ENCODE data around the gene ZDHHC11.
"Not testable (repeated sequence)": the region's sequence is repeated elsewhere in the genome, so short reads cannot be mapped to it uniquely, and the experiment has no call there.

Gene ZDHHC11

GRCh38 chr5:761854-762710, 88.7 kb downstream of the ZDHHC11 start:
- DNase-seq (ENCODE audit: low read depth in 2 of 2) = no peak

GRCh38 chr5:761059-761771, 89.6 kb downstream of the ZDHHC11 start:
- no peak for DNase-seq (ENCODE audit: low read depth in 2 of 2)

GRCh38 chr5:760363-761058, 90.3 kb downstream of the ZDHHC11 start:
- DNase-seq (ENCODE audit: low read depth in 2 of 2) = no peak

- no peak for DNase-seq (ENCODE audit: low read depth in 2 of 2)
Observed at GRCh38 chr5:759781-760362, 90.9 kb downstream of the ZDHHC11 start.

- DNase-seq (ENCODE audit: low read depth in 2 of 2) = no peak
Observed at GRCh38 chr5:759111-759751, 91.6 kb downstream of the ZDHHC11 start.

- no peak for DNase-seq (ENCODE audit: low read depth in 2 of 2)
Observed at GRCh38 chr5:758698-759053, 92.1 kb downstream of the ZDHHC11 start.

- DNase-seq (ENCODE audit: low read depth in 2 of 2) = no peak
Observed at GRCh38 chr5:757931-758697, 92.7 kb downstream of the ZDHHC11 start.

- DNase-seq (ENCODE audit: low read depth in 2 of 2) = no peak
Observed at GRCh38 chr5:757346-757930, 93.3 kb downstream of the ZDHHC11 start.

GRCh38 chr5:756865-757345, 93.9 kb downstream of the ZDHHC11 start:
- no peak for DNase-seq (ENCODE audit: low read depth in 2 of 2)

GRCh38 chr5:756171-756570, 94.6 kb downstream of the ZDHHC11 start:
- no peak for DNase-seq (ENCODE audit: low read depth in 2 of 2)

- DNase-seq (ENCODE audit: low read depth in 2 of 2) = not testable (repeated sequence)
Observed at GRCh38 chr5:754143-754632, 96.6 kb downstream of the ZDHHC11 start.

- not testable (repeated sequence) for DNase-seq (ENCODE audit: low read depth in 2 of 2)
Observed at GRCh38 chr5:753567-754142, 97.1 kb downstream of the ZDHHC11 start.

- not testable (repeated sequence) for DNase-seq (ENCODE audit: low read depth in 2 of 2)
Observed at GRCh38 chr5:752532-753115, 98.2 kb downstream of the ZDHHC11 start.

- not testable (repeated sequence) for DNase-seq (ENCODE audit: low read depth in 2 of 2)
Observed at GRCh38 chr5:751992-752391, 98.8 kb downstream of the ZDHHC11 start.

- DNase-seq (ENCODE audit: low read depth in 2 of 2) = no peak
Observed at GRCh38 chr5:751496-751895, 99.3 kb downstream of the ZDHHC11 start.

GRCh38 chr5:750226-750625, 100.6 kb downstream of the ZDHHC11 start:
- DNase-seq (ENCODE audit: low read depth in 2 of 2) = not testable (repeated sequence)

GRCh38 chr5:749101-749670, 101.6 kb downstream of the ZDHHC11 start:
- DNase-seq (ENCODE audit: low read depth in 2 of 2) = no peak

- DNase-seq (ENCODE audit: low read depth in 2 of 2) = not testable (repeated sequence)
Observed at GRCh38 chr5:748011-748980, 102.5 kb downstream of the ZDHHC11 start.

Measured in stimulated activated CD8-positive, alpha-beta memory T cell treated with anti-CD3 and anti-CD28 coated beads, Interleukin-2, amount 100 ng/mL, for 1 hour (primary cell).